HG02678 (cell line): ENCODE results near the gene ZNF474.
"Not testable (repeated sequence)": the region's sequence is repeated elsewhere in the genome, so short reads cannot be mapped to it uniquely, and the experiment has no call there.

Source experiments
- ATAC-seq: cut with Tn5 transposase; IDR thresholded peaks from one replicate; pipeline ENCODE4 v1.9.1; 2021; ENCODE audit warnings: mild to moderate bottlenecking, moderate library complexity; ENCODE audit not compliant: unreplicated experiment

The ZNF474 gene

GRCh38 chr5:122129306-122129705 lies at the start of gene ZNF474:
Gene ZNF474, plus strand, starts transcription at chr5:122129546. Its CDS starts 22,445 bp downstream, at chr5:122151991.
- no peak for ATAC-seq

GRCh38 chr5:122081541-122081940 lies 47.8 kb upstream of the ZNF474 start:
- no peak for ATAC-seq

DNA sequence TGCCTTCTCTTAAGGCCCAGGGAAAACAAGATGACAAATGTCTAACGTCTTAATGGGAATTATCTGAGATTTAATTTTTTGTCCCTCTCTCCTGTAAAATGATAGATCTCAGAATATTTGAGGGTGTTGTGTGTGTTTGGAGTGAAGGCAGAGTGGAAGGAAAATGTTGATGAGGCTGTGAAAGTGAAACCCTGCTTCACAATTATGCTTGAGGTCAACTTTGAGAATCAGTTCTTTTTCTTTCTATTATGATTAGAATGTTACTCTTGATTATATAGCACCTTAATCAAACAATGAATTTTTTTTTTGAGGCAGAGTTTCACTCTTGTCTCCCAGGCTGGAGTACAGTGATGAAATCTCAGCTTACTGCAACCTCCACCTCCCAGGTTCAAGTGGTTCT lies 45.8 kb upstream of the ZNF474 start:
- no peak for ATAC-seq

GRCh38 chr5:122085041-122085440 lies 44.3 kb upstream of the ZNF474 start:
- ATAC-seq = no peak

GRCh38 chr5:122089096-122090013 lies 40.0 kb upstream of the ZNF474 start:
- no peak for ATAC-seq

- ATAC-seq = no peak
These were observed 37.3 kb upstream of the ZNF474 start for GRCh38 chr5:122091936-122092600.

GRCh38 chr5:122093415-122094180 lies 35.7 kb upstream of the ZNF474 start:
- no peak for ATAC-seq

DNA sequence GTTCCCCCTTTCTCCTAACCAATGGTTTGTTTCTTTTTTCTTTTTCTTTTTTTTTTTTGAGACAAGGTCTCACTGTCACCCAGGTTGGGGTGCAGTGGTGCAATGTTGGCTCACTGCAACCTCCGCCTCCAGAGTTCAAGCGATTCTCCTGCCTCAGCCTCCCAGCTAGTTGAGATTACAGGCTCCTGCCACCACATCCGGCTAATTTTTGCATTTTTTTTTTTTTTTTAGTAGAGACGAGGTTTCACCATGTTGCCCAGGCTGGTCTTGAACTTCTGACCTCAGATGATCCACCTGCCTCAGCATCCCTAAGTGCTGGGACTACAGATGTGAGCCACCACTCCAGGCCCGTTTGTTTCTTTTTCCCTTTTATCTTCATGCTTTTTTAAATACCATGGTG lies 35.1 kb upstream of the ZNF474 start:
- ATAC-seq = not testable (repeated sequence)

GRCh38 chr5:122095158-122095557 lies 34.2 kb upstream of the ZNF474 start:
- no peak for ATAC-seq

DNA sequence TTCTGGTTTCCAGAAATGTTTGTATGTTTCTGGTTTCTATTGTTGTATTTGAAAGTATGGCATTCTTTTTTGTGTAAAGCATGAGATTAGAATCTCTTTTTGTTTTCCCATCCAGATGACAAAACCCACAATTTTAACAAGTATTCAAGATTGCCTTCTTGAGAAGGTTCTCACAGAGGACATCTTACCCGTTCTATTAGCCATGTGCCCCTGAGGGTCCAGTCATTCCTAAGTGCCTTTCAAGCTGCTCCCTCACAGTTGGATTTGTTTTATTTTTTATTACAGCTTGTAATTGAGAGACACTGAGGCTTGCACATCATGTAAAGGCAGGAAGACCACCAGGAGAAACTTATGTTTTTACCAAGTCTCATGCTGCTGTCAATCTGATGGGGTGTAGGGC lies 32.0 kb upstream of the ZNF474 start:
- no peak for ATAC-seq

DNA sequence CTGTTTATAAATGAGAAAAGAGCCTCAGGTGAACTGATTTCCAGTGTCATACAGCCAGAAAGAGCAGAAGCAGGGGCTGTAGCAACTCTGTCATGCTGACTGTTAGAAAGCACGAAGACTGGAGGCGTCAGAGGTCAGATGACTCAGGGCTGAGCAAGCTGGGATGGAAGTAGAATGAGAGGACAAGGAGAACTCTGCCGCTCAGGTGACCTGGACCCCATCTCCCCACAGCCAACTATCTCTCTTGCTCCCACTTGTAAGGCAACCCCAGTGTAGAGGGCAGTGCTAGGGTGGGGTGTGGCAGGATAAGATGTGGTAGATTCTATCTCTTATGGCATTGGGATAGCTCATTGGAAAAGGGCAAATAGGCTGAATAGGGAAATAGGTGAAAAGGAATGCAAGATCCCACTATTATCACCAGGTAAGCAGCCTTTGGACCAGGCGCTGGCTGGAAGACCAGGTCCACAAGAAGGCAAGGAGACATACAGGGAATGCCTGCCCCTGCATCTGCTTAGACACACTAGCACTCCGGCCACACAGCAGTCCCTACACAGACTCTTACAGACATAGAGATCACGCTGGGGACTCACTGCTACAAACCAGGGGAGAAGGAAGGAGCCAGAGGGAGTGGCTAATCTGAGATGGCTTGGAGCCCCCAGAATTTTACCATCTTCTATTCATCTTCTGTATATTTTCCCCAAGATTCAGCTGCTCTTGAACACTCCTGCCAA lies 30.1 kb upstream of the ZNF474 start:
- no peak for ATAC-seq

DNA sequence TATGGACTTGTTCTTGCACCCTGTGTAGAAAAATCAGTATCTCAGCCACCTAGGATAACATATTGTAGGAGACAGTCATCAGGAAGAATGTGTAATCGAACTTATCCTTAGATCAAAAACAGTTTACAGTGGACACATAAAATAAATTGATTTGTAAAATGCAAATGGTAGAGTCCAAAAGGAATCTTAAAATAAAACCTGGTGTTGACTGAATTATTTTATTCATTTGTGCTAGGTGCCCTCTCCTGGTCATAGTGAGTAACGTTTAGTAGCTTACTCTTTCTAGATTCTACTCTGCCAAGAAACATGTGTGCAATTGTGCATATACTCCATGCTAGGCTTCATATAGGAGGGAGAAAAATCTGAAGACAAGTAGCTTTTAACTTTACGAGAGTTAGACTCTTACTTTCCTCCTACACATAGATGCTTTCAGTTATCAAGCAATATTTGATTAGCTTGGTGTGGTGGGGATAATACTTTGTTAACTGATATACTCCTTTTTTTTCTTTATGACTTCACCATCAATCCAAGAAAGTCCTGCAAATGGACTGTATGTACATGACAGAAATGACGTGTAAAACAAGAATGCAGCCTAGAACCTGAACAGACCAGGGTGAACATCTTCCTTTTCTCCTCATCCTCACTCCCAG lies 27.6 kb upstream of the ZNF474 start:
- ATAC-seq = peak; percentile 61

GRCh38 chr5:122102825-122103224 lies 26.5 kb upstream of the ZNF474 start:
- ATAC-seq = no peak

- no peak for ATAC-seq
These were observed 23.4 kb upstream of the ZNF474 start for GRCh38 chr5:122105909-122106308.

GRCh38 chr5:122107016-122107415 lies 22.3 kb upstream of the ZNF474 start:
- ATAC-seq = no peak

GRCh38 chr5:122110987-122111386 lies 18.4 kb upstream of the ZNF474 start:
- ATAC-seq = no peak

GRCh38 chr5:122111460-122111859 lies 17.9 kb upstream of the ZNF474 start:
- ATAC-seq = no peak

DNA sequence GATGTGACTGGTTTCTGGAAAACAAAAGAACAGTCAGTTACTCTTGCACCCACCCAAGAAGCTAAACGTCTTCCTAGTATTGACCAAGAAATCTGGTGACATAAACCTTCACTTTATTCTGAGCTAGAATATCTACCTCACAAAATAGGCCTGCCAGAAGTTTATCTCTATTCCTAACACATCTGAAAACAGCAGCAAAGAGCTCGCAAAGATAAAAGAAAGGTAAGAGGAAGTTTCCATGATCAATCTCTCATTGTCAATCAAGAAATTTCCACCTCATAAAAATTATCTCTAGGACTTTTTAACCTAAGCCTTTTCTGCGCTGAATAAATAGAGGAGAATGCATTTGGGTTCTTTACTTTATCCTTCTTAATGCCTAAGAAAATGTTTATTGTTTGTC lies 17.3 kb upstream of the ZNF474 start:
- ATAC-seq = no peak

DNA sequence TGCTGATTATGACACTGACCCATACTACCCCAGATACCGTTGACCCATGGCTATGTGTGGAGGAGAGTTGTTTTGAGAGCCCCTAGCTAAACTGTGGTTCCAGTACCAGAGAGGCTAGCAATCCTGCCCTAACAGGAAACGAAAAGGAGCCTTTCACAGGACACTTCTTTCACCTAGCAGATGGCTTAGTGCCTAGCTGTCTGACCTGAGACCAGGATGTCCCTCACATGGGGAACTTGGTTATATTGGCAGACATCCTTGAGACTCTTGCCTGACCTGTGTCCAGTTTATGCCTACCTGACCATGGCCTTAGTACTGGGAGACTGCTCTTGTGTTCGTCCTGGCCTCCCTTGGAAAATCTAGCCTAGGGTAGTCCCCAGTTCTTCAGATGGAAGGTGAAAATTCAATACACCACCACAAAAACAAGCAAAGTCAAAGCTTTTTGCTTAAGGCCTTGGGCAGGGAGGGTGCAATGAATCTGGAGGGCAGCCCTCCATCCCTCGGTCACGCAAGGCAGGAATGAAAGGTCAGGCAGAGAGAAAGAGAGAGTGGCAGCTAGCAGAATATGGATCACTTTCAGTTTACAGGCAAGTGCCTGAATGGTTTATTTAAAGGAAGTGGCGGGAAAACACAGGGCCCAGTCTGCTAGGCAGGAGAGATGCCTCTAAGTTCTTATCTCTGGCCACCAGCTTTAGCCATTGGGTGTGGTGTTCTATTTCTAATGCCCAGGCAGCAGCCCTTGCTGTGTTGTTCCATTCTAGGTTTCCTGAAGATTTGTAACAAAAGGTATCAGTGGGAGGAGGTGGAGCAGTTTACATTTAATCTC lies 16.4 kb upstream of the ZNF474 start:
- no peak for ATAC-seq
